Thoracic aorta (tissue), 2 donors: ENCODE data around the gene MTHFD1L. TPM values are rescaled to one million over a fixed set of nuclear protein-coding genes. Genes with fewer than 3 reads are reported as not detected.

Experiments
- ATAC-seq: fragments of 150-250 bp; one replicate; pipeline ENCODE4 v1.8.0; 2017; ENCODE audit warnings: low read depth; ENCODE audit not compliant: insufficient number of reproducible peaks, low FRiP score
- DNase-seq: peaks from one replicate; pipeline ENCODE4 v3.0.0-alpha.2; 2020; ENCODE audit warnings: low spot score
- H3K27ac ChIP-seq, 2 donors: fragments of 200-600 bp; sonication (generic); 1 replicate in 1 of 2; 2 replicates in 1 of 2; pipeline ENCODE4 v1.5.1; 2016; ENCODE audit warnings: mild to moderate bottlenecking in 2 of 2, moderate library complexity in 2 of 2
- H3K27me3 ChIP-seq: fragments of 200-600 bp; sonication (generic); replicated peaks from 2 replicates; pipeline ENCODE4 v1.6.0; 2016; ENCODE audit warnings: mild to moderate bottlenecking; ENCODE audit not compliant: insufficient read depth
- H3K36me3 ChIP-seq: fragments of 200-600 bp; sonication (generic); one replicate; pipeline ENCODE4 v1.5.1; 2016
- H3K4me1 ChIP-seq, 2 donors: fragments of 200-600 bp; sonication (generic); 1 replicate in 1 of 2; 2 replicates in 1 of 2; pipeline versions ENCODE4 v1.5.1 to v1.6.0; 2016; ENCODE audit warnings: low read depth in 2 of 2, mild to moderate bottlenecking in 1 of 2; ENCODE audit not compliant: control insufficient read depth in 1 of 2
- H3K4me3 ChIP-seq: fragments of 200-600 bp; sonication (generic); 2 replicates; pipeline ENCODE4 v1.5.1; 2016; ENCODE audit warnings: mild to moderate bottlenecking
- H3K9me3 ChIP-seq: fragments of 200-600 bp; sonication (generic); 2 replicates; pipeline ENCODE4 v1.5.1; 2016
- CTCF ChIP-seq: fragments of 200-600 bp; sonication (generic); IDR thresholded peaks from one replicate; pipeline ENCODE4 v1.5.1; 2019; ENCODE audit warnings: antibody characterized with exemption
- total RNA-seq, 2 donors: library from RNA; depleted of rRNA; stranded (reverse); fragments of >200 nt; gene quantifications; one replicate each; pipeline versions ENCODE4 v1.1.0 to v1.2.3, GENCODE V29; 2016

Gene MTHFD1L
- total RNA-seq, 2 donors from 2014 or later, result 52.8 to 77.3 TPM

GRCh38 chr6:150866991-150867501 is 1.5 kb downstream of the MTHFD1L start:
- Histone ChIP-seq H3K27me3 (no peaks in the 10 kb centered on the region), H3K4me3 (peak overlapping the region; percentile 98)
- no peak for ATAC-seq

GRCh38 chr6:150868759-150869158 is 3.3 kb downstream of the MTHFD1L start:
- no peaks in the 10 kb centered on the region for H3K9me3 ChIP-seq
- peaks cover 0 to 19% of the 10 kb centered on the region in 2 donors for H3K4me1 ChIP-seq
- TF ChIP-seq CTCF, result no peak
- H3K4me3 ChIP-seq, result no peak overlapping the region
- DNase-seq (no peak), ATAC-seq (no peak)
- H3K36me3 ChIP-seq, result no peaks in the 10 kb centered on the region
- H3K27me3 ChIP-seq, result no peaks in the 10 kb centered on the region
- H3K27ac ChIP-seq, result no peak overlapping the region

More at GRCh38 chr6:150866991-150867501, 1.5 kb downstream of the MTHFD1L start:
- peak overlapping the region; percentile 97 for H3K27ac ChIP-seq
- peaks cover 0 to 19% of the 10 kb centered on the region in 2 donors for H3K4me1 ChIP-seq
- H3K9me3 ChIP-seq, result no peaks in the 10 kb centered on the region
- no peaks in the 10 kb centered on the region for H3K36me3 ChIP-seq
- no peak for DNase-seq
- no peak for TF ChIP-seq CTCF

- Histone ChIP-seq H3K9me3 (no peaks in the 10 kb centered on the region), H3K4me3 (no peak overlapping the region), H3K4me1 (peaks cover 9 to 35% of the 10 kb centered on the region in 2 donors), H3K27me3 (no peaks in the 10 kb centered on the region), H3K36me3 (no peaks in the 10 kb centered on the region), H3K27ac (no peak overlapping the region)
- no peak for DNase-seq
- ATAC-seq, result no peak
- peak; percentile 21 for TF ChIP-seq CTCF
Observed at GRCh38 chr6:150874179-150874578, 8.7 kb downstream of the MTHFD1L start.

GRCh38 chr6:150875841-150876240 is 10.3 kb downstream of the MTHFD1L start:
- H3K9me3 ChIP-seq, result no peaks in the 10 kb centered on the region
- H3K4me1 ChIP-seq, result peaks cover 9 to 35% of the 10 kb centered on the region in 2 donors
- H3K27me3 ChIP-seq, result no peaks in the 10 kb centered on the region
- DNase-seq (no peak), ATAC-seq (no peak)
- no peak for TF ChIP-seq CTCF
- no peaks in the 10 kb centered on the region for H3K36me3 ChIP-seq
- peak overlapping the region in 1 of 2 donors; percentile 24 for H3K27ac ChIP-seq
- H3K4me3 ChIP-seq, result no peak overlapping the region

GRCh38 chr6:150876598-150876997 is 11.1 kb downstream of the MTHFD1L start:
- H3K27ac ChIP-seq, result peak overlapping the region; percentile 37 to 47
- H3K4me1 ChIP-seq, result peaks cover 11 to 41% of the 10 kb centered on the region in 2 donors
- H3K36me3 ChIP-seq, result no peaks in the 10 kb centered on the region
- no peaks in the 10 kb centered on the region for H3K27me3 ChIP-seq
- H3K9me3 ChIP-seq, result no peaks in the 10 kb centered on the region
- ATAC-seq (peak; percentile 85), DNase-seq (peak; percentile 33)
- TF ChIP-seq CTCF, result no peak
- H3K4me3 ChIP-seq, result no peak overlapping the region
